ENCODE results near the gene SLC25A11.

Gene SLC25A11

DNA sequence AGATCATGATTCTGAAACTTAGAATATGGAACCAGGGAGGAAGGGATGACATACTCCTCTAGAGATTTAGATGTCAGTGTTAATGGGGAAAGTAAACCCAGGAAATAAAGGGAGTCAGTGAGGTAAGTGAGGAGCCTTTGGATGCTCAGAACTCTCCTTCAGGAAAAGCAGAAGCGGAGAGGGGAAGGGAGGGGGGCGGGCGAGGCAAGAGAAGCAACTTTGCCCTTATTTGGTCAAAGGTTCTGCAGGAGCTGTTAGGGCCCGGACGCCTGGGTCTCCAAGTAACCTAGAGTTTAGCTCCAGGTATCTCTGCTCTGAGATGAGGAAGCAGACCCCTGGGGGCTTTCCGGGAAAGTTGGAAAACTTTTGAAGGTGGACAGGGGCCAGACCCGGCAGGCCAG is 7.2 kb upstream of the SLC25A11 start:
- H3K9ac ChIP-seq (ENCODE audit: low read length), result peak overlapping the region; percentile 97
- H4K91ac ChIP-seq (ENCODE audit: low read length), result no peak overlapping the region
- H2BK15ac ChIP-seq (ENCODE audit: low read depth, poor library complexity, severe bottlenecking), result no peak overlapping the region
- H3K27me3 ChIP-seq (ENCODE audit: control insufficient read depth in 1 of 2, insufficient read depth in 1 of 2, low read length in 2 of 2), result no peaks in the 10 kb centered on the region
- peak overlapping the region in 1 of 2 experiments; percentile 57 for H3K4ac ChIP-seq (ENCODE audit: low read depth in 1 of 2, low read length in 2 of 2)
- peaks cover 42% of the 10 kb centered on the region for H3K4me1 ChIP-seq (ENCODE audit: control insufficient read depth, insufficient read depth, low read depth, low read length)
- no peaks in the 10 kb centered on the region for H3K9me3 ChIP-seq (ENCODE audit: control insufficient read depth, low read length)
- no peak overlapping the region for H2BK120ac ChIP-seq (ENCODE audit: low read depth, low read length)
- H3K79me1 ChIP-seq (replicated peaks; ENCODE audit: low read length, poor library complexity, severe bottlenecking), result peaks cover 9% of the 10 kb centered on the region
- peak overlapping the region; percentile 98 for H3K27ac ChIP-seq (ENCODE audit: low read length, poor library complexity, severe bottlenecking)
- H2BK12ac ChIP-seq (ENCODE audit: low read length in 2 of 2), result no peak overlapping the region
- no peak overlapping the region for H3K14ac ChIP-seq (ENCODE audit: low read length in 2 of 2)
- H3K4me3 ChIP-seq (ENCODE audit: insufficient read depth in 1 of 2, low read depth in 1 of 2, low read length in 2 of 2), result peak overlapping the region; percentile 95 to 100
- peak overlapping the region; percentile 61 for H2AK5ac ChIP-seq (ENCODE audit: low read length, severe bottlenecking)
- H4K8ac ChIP-seq (ENCODE audit: low read length), result no peak overlapping the region
- peak overlapping the region; percentile 53 for H2BK5ac ChIP-seq (ENCODE audit: low read depth, low read length, poor library complexity, severe bottlenecking)
- peak overlapping the region in 1 of 2 experiments; percentile 35 for H3K18ac ChIP-seq (ENCODE audit: low read depth in 1 of 2, low read length in 2 of 2)
- peaks cover 42 to 48% of the 10 kb centered on the region in 2 experiments for H3K36me3 ChIP-seq (ENCODE audit: control insufficient read depth in 1 of 2, insufficient read depth in 2 of 2, low read depth in 1 of 2, low read length in 2 of 2)
- WGBS, result 0% methylated on average over 4 of the region's 7 CpGs
- DNase-seq, result no peak
- no peak overlapping the region for H2AFZ ChIP-seq (ENCODE audit: low read depth, low read length)
- H3K23ac ChIP-seq (ENCODE audit: low read length in 2 of 2), result no peak overlapping the region
- peak overlapping the region; percentile 93 for H3K4me2 ChIP-seq (ENCODE audit: low read length, poor library complexity, severe bottlenecking)

DNA sequence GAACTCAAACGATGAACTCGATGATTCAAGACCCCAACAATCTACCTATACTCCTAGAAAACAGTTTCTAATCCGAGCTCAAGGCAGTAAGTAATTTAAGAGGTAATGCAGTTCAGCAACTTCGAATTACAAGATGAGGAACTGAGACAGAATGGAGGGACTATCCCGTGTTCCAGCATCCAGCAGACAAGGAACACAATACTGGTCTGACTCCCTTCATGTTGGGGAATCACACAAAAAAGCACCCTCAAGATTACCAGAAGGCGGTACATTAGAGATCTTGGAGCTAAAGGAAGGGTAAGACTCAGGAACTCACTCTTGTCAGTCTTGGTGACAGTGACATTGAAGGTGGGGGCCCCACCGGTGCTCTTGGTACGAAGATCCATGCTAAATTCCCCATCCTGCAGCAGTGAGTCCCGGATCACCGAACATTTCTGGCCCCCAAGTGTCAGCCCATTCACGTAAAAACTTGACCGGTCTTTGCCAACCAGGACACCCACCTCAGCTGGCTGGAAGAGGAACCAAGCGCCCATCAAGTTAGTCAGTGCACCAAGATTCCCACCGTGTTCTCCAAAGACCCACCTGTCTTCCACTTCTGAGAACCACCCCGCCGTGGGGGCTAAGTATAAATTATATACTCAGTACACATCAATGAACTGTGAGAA is 6.6 kb upstream of the SLC25A11 start:
- DNase-seq, result no peak
- H2AFZ ChIP-seq (ENCODE audit: low read depth, low read length), result no peak overlapping the region
- no peak overlapping the region for H2BK5ac ChIP-seq (ENCODE audit: low read depth, low read length, poor library complexity, severe bottlenecking)
- no peak overlapping the region for H3K14ac ChIP-seq (ENCODE audit: low read length in 2 of 2)
- H3K9me3 ChIP-seq (ENCODE audit: control insufficient read depth, low read length), result no peaks in the 10 kb centered on the region
- H3K27ac ChIP-seq (ENCODE audit: low read length, poor library complexity, severe bottlenecking), result peak overlapping the region; percentile 98
- no peaks in the 10 kb centered on the region for H3K27me3 ChIP-seq (ENCODE audit: control insufficient read depth in 1 of 2, insufficient read depth in 1 of 2, low read length in 2 of 2)
- peak overlapping the region; percentile 61 for H2AK5ac ChIP-seq (ENCODE audit: low read length, severe bottlenecking)
- H3K36me3 ChIP-seq (ENCODE audit: control insufficient read depth in 1 of 2, insufficient read depth in 2 of 2, low read depth in 1 of 2, low read length in 2 of 2), result peaks cover 42 to 51% of the 10 kb centered on the region in 2 experiments
- peak overlapping the region; percentile 97 for H3K9ac ChIP-seq (ENCODE audit: low read length)
- H2BK12ac ChIP-seq (ENCODE audit: low read length in 2 of 2), result no peak overlapping the region
- H4K8ac ChIP-seq (ENCODE audit: low read length), result no peak overlapping the region
- H3K79me1 ChIP-seq (replicated peaks; ENCODE audit: low read length, poor library complexity, severe bottlenecking), result peaks cover 7% of the 10 kb centered on the region
- H2BK15ac ChIP-seq (ENCODE audit: low read depth, poor library complexity, severe bottlenecking), result no peak overlapping the region
- no peak overlapping the region for H3K4ac ChIP-seq (ENCODE audit: low read depth in 1 of 2, low read length in 2 of 2)
- peak overlapping the region; percentile 93 for H3K4me2 ChIP-seq (ENCODE audit: low read length, poor library complexity, severe bottlenecking)
- H4K91ac ChIP-seq (ENCODE audit: low read length), result no peak overlapping the region
- H3K23ac ChIP-seq (ENCODE audit: low read length in 2 of 2), result peak overlapping the region in 1 of 2 experiments; percentile 18
- no peak overlapping the region for H3K18ac ChIP-seq (ENCODE audit: low read depth in 1 of 2, low read length in 2 of 2)
- H3K4me1 ChIP-seq (ENCODE audit: control insufficient read depth, insufficient read depth, low read depth, low read length), result peaks cover 41% of the 10 kb centered on the region
- H2BK120ac ChIP-seq (ENCODE audit: low read depth, low read length), result no peak overlapping the region
- peak overlapping the region; percentile 52 to 95 for H3K4me3 ChIP-seq (ENCODE audit: insufficient read depth in 1 of 2, low read depth in 1 of 2, low read length in 2 of 2)
- WGBS, result 62% methylated on average over 12 of the region's 16 CpGs

DNA sequence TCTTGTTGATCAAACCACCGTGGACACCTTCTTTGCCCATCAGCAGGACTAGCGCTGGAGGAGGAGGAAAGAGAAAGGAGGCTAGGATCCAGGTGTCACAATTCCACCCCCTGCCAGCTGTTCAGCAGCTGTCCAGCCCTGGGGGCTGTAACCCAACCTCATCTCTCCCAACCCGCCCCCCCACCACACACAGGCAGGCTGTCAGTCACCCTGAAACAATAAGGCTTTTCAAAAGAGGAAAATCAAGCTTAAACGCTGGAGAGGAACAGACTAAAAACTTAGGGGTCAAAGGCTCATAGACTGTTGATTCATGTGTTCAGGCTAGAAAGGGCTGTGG is 6.1 kb upstream of the SLC25A11 start:
- H3K27me3 ChIP-seq (ENCODE audit: control insufficient read depth in 1 of 2, insufficient read depth in 1 of 2, low read length in 2 of 2), result no peaks in the 10 kb centered on the region
- peak overlapping the region in 1 of 2 experiments; percentile 95 for H3K4me3 ChIP-seq (ENCODE audit: insufficient read depth in 1 of 2, low read depth in 1 of 2, low read length in 2 of 2)
- 33% methylated on average over 4 of the region's 4 CpGs for WGBS
- H3K36me3 ChIP-seq (ENCODE audit: control insufficient read depth in 1 of 2, insufficient read depth in 2 of 2, low read depth in 1 of 2, low read length in 2 of 2), result peaks cover 42 to 51% of the 10 kb centered on the region in 2 experiments
- no peak overlapping the region for H3K4ac ChIP-seq (ENCODE audit: low read depth in 1 of 2, low read length in 2 of 2)
- H3K9me3 ChIP-seq (ENCODE audit: control insufficient read depth, low read length), result no peaks in the 10 kb centered on the region
- H3K27ac ChIP-seq (ENCODE audit: low read length, poor library complexity, severe bottlenecking), result peak overlapping the region; percentile 98
- H3K14ac ChIP-seq (ENCODE audit: low read length in 2 of 2), result no peak overlapping the region
- H2BK12ac ChIP-seq (ENCODE audit: low read length in 2 of 2), result no peak overlapping the region
- no peak for DNase-seq
- no peak overlapping the region for H2AK5ac ChIP-seq (ENCODE audit: low read length, severe bottlenecking)
- H2BK15ac ChIP-seq (ENCODE audit: low read depth, poor library complexity, severe bottlenecking), result no peak overlapping the region
- H4K8ac ChIP-seq (ENCODE audit: low read length), result no peak overlapping the region
- peak overlapping the region; percentile 97 for H3K9ac ChIP-seq (ENCODE audit: low read length)
- no peak overlapping the region for H2AFZ ChIP-seq (ENCODE audit: low read depth, low read length)
- H3K4me2 ChIP-seq (ENCODE audit: low read length, poor library complexity, severe bottlenecking), result peak overlapping the region; percentile 93
- no peak overlapping the region for H2BK5ac ChIP-seq (ENCODE audit: low read depth, low read length, poor library complexity, severe bottlenecking)
- peaks cover 37% of the 10 kb centered on the region for H3K4me1 ChIP-seq (ENCODE audit: control insufficient read depth, insufficient read depth, low read depth, low read length)
- H4K91ac ChIP-seq (ENCODE audit: low read length), result no peak overlapping the region
- H3K18ac ChIP-seq (ENCODE audit: low read depth in 1 of 2, low read length in 2 of 2), result no peak overlapping the region
- peaks cover 4% of the 10 kb centered on the region for H3K79me1 ChIP-seq (replicated peaks; ENCODE audit: low read length, poor library complexity, severe bottlenecking)
- H2BK120ac ChIP-seq (ENCODE audit: low read depth, low read length), result no peak overlapping the region
- H3K23ac ChIP-seq (ENCODE audit: low read length in 2 of 2), result no peak overlapping the region

DNA sequence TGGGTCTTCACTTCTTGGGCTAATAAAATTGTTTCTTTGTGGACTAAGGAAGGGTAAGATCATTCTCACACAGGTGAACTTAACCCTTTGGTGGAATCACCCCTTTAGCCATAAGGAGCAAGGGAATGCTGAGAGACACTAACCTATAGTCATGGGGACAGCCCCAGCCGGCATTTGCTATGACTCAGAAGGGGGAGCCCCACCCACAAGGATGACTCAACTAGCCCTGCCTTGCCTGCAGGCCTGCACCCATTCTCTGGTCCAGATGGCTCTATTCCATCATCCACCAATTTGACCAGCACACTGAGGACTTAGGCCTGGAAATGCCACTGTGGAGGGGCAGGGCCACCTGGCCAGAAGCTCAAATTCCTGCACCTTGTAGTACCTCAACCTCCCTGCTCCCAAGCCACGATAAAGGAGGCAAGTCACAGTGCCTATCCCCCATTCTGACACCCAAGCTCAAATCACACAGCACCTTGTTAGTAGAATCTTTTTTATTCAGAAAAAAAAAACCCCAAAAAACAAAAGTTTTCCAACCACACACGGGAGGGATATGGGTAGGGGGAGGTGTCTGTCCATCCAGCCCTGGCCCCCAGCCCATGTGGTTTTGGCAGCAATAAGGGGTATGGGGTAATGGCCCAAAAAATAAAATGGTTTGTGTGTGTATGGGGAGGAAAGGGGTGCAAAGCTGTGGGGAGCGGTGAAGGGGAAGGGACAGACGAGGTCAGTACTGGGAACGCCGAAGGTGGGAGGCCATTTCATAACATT is 5.5 kb upstream of the SLC25A11 start:
- Histone ChIP-seq H3K79me1 (replicated peaks; ENCODE audit: low read length, poor library complexity, severe bottlenecking) (no peaks in the 10 kb centered on the region), H3K4ac (ENCODE audit: low read depth in 1 of 2, low read length in 2 of 2) (no peak overlapping the region), H2AFZ (ENCODE audit: low read depth, low read length) (no peak overlapping the region), H3K27ac (ENCODE audit: low read length, poor library complexity, severe bottlenecking) (peak overlapping the region; percentile 98), H2BK12ac (ENCODE audit: low read length in 2 of 2) (no peak overlapping the region), H3K4me1 (ENCODE audit: control insufficient read depth, insufficient read depth, low read depth, low read length) (peaks cover 34% of the 10 kb centered on the region), H3K9ac (ENCODE audit: low read length) (peak overlapping the region; percentile 97), H3K36me3 (ENCODE audit: control insufficient read depth in 1 of 2, insufficient read depth in 2 of 2, low read depth in 1 of 2, low read length in 2 of 2) (peaks cover 42 to 51% of the 10 kb centered on the region in 2 experiments), H3K9me3 (ENCODE audit: control insufficient read depth, low read length) (no peaks in the 10 kb centered on the region), H3K27me3 (ENCODE audit: control insufficient read depth in 1 of 2, insufficient read depth in 1 of 2, low read length in 2 of 2) (no peaks in the 10 kb centered on the region), H4K8ac (ENCODE audit: low read length) (peak overlapping the region; percentile 45), H3K23ac (ENCODE audit: low read length in 2 of 2) (no peak overlapping the region), H4K91ac (ENCODE audit: low read length) (no peak overlapping the region), H3K14ac (ENCODE audit: low read length in 2 of 2) (no peak overlapping the region), H3K18ac (ENCODE audit: low read depth in 1 of 2, low read length in 2 of 2) (no peak overlapping the region), H3K4me3 (ENCODE audit: insufficient read depth in 1 of 2, low read depth in 1 of 2, low read length in 2 of 2) (peak overlapping the region in 1 of 2 experiments; percentile 95), H3K4me2 (ENCODE audit: low read length, poor library complexity, severe bottlenecking) (peak overlapping the region; percentile 93), H2BK15ac (ENCODE audit: low read depth, poor library complexity, severe bottlenecking) (no peak overlapping the region), H2BK5ac (ENCODE audit: low read depth, low read length, poor library complexity, severe bottlenecking) (peak overlapping the region; percentile 33), H2BK120ac (ENCODE audit: low read depth, low read length) (no peak overlapping the region), H2AK5ac (ENCODE audit: low read length, severe bottlenecking) (peak overlapping the region; percentile 79)
- DNase-seq, result peak; percentile 93
- WGBS, result 64% methylated on average over 7 of the region's 7 CpGs

All from mesenchymal stem cell (in vitro differentiated cells and primary cell).